ENCODE results near the gene SCFD2.

The SCFD2 gene

DNA sequence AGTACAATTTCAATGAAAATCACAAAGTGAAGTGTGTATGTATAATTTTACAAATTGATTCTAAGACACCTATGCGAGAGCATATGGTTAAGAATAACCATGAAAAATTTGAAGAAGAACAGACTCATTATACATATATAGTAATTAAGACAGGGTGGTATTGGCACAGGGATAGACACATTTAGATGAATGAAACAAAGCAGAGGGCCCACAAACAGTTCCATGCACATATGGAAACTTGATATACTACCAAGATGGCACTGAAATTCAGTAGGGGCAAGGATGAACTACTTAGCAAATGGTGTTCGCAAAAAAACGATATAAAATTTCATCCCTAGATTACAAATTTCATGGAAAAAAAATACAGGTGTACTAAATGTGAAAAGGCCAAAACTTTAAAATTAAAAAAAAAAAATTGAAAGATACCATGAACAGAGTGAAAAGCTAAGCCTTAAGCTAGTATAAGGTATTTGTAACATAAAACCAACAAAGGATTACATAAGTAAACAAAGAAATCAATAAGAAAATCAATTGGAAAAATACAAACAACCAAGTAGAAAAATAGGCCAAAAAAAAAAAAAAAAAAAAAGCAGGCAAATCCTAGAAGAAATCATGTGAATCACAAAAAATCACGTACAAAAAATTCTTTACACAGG, 418.3 kb downstream of the SCFD2 start:
- FAIRE-seq: no peak

DNA sequence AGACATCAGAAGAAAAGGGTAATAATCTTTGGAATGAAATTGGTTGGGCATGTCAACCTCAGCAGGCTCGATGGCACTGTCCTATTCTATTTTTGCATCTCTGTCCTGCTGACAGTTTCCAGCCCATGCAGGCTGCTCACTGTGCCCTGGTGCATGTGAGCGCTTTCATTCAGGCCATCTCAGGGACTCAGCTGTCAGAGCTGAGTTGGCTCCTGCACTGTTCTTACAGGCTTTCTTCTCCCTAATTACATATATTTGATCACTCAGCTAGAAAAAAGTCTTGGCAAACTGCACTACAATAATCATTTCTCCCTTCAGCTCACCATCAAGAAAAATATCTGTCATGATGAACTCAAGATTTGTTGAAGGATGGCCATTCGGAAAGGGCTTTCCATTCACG, 419.0 kb downstream of the SCFD2 start:
- no peak for FAIRE-seq

DNA sequence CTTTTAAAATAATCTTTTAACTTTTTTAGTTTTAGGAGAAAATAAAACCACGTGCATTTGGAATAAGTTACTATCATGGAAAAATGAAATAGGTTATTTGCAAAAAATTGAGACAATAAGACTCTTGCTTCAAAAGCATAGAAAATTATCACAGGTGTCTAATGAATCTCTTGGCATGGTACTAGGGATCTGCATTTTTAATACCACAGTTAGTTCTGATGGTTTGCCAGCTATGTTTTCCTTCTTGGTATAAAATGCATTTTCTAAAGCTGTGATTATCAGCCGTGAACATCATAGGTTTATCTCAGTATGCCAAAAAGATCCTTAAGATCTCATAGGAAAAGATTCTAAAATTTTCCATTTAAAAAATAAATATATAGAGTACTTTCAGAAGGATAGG, 419.9 kb downstream of the SCFD2 start:
- no peak for FAIRE-seq

DNA sequence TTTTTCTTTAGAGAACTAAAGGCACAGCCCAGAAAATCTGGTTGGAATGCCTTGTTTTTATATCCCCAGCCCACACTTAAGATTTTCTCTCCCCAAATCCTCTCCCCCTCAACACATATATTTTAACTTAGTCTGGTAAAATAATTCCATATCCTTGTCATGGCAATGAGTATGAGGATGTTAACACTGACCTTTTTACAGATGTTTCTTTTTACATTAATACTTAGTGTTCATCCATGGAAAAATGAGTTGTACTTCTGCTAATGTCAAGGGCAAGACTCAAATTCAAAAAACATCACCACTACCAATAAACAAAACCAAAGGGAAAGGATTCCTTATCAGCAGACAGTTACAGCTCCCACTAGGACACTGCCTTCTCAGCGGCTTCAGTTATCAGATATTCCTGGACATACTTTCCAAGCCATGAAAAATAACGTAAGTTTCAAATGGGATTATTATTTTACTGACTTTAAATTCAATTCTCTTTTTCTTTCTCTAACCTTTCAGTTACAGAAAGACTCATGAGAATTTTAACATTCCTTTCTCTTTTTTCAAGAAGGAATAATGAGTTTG, 420.4 kb downstream of the SCFD2 start:
- peak; percentile 40 for FAIRE-seq

DNA sequence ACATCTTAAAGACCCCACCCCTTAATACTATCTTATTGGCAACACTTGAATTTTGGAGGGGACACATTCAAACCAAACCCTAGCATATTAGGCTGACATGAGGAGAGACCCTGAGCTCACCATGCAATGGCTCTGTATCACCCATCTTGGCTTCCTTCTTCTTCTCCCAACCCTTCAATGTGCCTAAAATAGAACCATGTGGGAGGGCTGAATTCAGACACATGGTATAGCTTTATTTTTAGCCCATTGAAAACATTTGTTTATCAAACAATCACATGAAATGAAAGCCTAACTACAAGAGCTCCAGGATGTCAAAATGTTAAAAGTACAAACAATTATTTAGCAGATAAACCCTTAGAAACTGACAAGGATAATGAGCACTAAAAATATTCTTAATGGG, 422.2 kb downstream of the SCFD2 start:
- FAIRE-seq: no peak

DNA sequence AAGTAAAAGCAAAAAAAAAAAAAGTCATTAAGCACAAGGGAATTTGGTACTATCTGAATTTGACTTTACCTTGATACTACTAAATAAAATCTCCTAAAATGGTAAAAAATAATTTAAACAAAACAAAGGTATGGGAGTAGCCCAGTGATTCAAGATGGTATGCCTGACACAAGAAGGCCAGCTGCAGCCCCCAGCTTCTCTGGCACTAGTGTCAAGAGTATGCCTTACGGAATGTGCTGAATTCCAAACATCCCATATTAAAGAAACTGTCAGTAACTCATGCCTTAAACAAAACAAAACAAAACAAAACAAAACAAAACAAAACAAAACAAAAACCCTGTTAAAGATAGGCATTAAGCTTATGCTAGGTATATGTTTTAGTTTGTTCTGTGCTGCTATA, 422.9 kb downstream of the SCFD2 start:
- FAIRE-seq: no peak

DNA sequence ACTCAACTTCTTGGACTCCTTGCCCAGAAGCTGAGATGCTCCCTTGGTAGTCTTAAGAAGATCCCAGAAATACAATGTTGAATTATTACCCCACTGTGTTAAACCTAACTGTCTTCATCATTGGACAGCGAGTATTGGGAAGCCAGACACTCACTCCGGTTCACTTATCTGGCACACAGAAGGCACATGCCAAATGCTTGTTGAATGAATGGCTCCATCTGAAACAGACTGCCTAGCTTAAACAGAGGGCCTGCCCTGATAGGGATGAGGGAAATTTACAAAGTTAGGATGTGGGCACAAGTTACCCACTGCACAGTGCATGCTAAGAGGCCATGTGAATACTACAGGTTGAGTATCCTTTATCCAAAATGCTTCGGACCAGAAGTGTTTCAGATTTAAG, 424.4 kb downstream of the SCFD2 start:
- no peak for FAIRE-seq

DNA sequence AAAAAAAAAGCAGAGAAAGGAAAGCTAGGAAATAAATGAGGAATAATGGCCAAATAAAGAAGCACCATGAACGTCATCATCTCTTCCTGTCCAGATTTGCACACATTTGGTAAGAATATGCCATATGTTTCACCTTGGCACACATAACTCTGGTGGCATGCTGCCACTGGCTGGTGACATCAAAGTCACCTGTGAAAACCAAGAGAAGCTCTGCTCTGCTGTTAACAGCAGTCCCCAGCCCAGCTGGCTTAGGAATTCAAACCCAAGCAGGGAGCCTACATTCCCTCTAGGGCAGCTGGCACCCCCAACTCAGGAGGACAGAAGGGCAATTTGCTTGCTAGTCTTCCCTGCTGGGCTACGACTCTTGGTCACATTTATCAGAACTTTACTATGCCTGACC, 426.1 kb downstream of the SCFD2 start:
- FAIRE-seq: no peak

DNA sequence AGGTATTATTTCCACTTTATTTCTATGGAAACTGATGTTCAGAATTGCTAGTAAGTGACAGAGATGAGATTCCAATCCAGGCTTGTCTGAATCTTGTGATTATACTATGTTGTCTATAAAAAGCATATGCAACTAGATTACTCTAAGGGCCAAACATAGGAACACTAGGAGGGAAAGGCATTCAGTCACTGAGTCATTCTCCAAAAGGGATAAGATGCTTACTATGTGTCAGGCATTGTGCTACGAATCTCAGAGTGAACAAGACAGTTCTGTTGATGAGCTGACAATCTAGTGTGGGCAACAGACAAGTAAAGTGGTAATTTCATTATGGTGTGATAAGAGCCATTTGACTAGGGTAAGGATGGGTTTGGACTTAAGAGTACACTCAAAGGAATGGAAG, 426.5 kb downstream of the SCFD2 start:
- FAIRE-seq: no peak

DNA sequence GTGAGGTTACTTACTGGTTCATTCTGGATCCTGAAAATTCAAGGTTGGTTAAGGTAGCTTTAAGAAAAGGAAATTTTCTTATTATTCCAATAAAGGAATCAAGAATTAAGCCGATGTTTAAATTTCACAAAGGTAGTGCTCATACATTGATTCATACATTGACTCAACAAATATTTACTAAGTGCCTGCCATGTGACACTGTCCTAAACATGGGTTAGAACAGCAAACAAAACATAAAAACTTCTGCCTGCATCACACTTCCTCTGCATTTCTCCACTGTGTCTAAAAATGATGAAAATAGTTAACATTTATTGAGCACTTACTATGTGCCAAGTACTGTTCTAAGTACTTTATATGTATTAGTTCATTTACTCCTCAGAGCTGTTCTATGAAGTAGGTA, 428.0 kb downstream of the SCFD2 start:
- no peak for FAIRE-seq

DNA sequence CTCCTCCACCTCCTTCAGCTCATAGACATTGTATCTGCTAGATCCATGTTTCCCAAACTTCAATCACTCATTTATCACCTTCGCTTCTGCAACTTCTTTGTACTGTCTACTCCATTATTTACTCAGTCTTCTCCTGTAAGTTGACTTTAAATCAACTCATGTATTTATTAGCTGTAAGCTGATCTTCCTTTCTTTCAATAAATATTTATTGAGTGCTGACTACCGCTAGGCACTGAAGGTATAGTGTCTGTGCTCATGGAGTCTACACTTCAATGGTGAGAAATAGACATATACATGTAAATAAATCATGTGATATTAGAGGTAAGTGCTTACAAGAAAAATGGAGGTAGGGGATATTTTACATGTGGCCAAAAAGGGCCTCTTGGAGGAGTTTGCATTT, 429.1 kb downstream of the SCFD2 start:
- FAIRE-seq: no peak

DNA sequence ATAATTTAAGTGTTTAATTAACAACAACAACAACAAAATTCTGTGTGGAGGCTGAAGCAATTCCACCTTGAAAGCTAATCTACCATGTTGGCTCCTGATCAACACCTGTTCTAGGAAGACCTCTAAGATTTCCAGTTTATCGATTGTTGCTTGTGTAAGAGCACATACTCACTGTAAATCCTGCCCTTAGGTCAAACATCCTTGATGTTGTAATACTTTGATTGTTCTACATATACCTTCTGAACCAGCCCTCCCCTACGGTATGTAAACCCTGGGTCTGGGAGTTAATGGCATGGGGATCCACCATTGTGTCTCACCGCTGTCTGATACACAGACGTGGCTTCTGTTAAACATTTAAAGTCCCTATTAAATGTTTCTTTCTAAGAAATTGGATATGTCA, 430.5 kb downstream of the SCFD2 start:
- no peak for FAIRE-seq

DNA sequence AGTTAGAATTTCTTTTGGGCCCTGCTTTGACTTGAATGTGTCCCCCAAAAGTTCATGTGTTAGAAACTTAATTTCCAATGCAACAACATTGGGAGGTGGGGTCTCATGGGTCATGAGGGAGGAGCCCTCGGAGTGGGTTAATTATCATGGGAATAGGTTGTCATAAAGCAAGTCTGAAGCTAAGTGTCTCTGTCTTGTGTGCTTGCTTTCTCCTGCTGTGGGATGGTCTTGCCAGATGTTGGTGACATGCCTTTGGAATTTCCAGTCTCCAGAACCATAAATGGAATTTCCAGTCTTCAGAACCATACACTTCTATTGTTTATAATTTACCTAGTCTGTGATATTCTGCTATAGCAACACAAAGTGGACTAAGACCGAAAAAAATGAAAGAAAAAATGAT, 432.1 kb downstream of the SCFD2 start:
- FAIRE-seq: no peak

DNA sequence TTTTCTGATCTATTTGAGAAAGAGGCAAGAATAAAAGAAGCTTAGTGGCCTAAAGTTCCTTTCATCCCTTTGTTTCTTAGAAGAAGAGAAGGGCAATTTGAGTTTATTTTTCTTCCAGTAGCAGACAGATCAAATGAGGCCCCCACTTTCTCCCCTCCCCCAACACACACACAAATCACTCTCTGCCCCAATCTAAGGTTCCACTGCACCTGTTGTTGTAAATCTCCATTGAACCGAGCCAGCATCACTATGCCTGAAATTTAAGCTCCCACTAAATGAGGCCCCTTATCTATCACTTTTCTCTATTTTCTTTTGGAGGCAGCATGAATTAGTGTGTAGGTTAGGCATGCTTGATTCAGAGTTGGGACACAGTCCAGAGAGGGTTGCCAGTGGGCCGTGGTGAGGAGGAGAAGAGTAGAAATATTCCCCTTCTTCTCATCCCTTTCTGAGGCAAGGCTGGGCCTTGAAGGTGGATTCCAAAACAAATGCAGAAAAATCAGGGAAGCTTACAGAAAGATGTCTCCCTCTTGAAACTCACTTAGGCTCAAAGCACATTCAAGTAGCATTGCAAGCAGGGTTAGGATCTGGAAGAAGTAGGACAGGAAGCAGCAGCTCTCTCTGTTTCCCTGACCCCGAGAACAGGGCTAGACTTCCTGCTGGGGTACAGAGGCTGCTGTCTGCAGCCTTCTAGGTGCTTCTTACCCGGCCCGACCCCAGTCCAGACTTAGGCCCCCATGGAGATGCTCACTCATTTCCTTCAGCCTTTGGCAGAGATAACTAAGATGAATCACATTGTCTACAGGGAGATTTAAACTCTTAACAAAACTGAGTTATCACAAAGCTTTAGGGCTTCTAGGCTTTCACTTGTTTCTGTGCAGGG, 433.0 kb downstream of the SCFD2 start:
- no peak for FAIRE-seq

DNA sequence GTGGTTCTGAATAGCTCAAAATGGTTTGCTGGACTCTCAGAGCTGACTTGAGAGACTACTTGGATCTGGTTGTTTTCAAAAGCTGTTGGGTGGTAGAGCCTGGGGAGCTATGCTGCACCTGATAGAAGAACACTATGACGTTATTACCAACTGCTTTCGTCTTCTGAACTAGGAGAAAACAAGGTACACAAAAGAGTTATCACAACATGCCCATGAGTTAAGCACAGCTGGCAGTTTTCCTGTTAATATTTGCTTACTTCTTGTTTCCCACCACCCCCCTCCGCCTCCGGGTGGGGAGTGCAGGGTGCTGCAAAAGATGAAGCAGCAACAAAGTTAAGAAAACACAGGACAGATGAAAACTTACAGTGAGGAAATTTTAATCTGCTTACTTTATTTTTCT, 434.6 kb downstream of the SCFD2 start:
- FAIRE-seq: no peak

DNA sequence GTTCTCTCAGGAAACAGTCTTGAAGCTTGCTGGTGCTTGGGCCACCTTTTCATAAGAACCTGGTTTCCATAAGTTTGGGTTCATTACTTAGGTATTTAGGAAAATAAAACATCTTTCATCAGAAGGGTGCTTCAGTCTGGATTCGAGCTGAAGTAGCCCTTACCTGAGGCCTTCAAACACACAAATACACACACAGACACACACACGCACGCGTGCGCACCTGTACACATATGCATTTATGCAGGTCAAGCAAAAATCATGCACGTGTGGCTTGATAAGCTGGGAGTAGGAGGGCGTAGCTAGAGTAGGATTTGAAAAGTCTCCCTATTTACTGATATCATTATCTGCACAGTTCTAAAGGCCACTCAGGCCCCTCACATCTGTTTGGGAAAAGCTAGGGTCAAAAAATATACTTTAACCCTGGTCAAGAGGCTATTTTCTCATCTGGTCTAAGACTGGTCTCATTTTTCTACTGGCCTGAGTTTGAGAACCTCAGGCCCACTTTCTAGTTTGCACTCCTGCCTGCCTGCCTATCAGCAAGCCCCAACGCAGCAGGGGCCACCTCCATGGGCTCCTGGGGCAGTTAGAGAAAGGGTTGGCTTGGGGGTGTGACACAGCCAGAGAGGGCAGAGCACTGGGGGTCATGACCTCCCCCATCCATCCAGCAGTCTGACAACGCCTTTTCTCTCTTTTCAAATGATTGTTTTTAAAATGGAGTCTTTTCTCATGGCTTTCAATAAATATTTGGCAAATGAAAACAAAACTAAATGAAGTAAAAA, 439.5 kb downstream of the SCFD2 start:
- no peak for FAIRE-seq

DNA sequence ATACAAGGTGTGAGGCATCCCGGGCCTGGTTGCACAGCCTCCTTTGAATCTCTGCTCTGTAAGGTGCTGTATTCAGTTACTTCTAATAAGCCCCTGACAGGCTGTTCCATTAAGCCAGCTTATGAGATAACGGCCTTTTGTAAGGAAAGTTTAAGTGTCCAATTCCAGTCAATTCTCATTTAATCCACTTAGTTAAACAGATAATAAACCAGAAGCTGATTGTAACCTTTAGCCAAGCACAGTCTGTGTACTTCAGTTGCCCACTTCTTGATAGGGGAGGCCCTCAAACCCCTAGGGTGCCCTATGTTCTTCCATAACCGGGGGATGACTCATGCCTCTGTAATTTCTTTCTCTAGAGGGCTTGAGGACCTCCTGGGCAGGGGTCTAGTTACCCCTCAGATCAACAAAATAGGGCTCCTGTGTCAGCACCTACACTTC, 440.3 kb downstream of the SCFD2 start:
- no peak for FAIRE-seq

DNA sequence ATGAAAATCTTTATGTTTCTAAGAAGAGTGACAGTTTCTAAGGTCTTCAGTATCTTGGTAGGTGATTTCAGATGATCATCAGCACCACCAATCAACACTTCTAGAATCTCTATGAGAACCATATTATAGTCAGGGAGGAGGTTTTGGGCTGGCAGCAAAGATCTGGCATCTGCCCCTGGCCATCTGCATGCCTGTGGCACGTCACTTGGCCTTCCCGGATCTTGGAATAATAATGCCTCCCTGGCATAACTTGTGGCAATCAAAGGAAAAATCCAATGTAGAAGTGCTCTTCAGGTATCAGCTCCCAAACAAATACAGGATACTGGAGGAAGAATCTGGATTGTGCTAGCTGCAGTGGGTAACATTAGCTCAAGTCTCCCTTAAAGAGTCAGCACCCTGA, 446.4 kb downstream of the SCFD2 start:
- no peak for FAIRE-seq

DNA sequence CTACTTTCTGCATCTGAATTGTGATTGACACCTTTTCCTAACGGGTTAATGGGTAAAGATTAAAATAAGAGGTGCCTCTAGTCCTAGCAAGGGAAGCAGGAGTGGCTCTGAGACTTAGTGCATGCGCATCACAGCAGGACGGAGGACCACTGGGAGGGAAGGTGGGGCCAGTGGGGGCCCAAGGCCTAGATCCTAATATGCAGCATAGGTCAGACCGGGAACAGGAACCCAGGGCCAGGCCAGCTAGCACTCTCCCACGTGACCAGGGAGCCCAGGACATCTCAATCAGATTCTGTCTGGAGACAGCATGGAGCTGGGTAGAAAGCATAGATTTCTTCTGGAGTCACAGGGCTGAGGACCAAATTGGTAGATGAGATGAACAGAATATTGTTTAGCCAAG, 448.0 kb downstream of the SCFD2 start:
- no peak for FAIRE-seq

DNA sequence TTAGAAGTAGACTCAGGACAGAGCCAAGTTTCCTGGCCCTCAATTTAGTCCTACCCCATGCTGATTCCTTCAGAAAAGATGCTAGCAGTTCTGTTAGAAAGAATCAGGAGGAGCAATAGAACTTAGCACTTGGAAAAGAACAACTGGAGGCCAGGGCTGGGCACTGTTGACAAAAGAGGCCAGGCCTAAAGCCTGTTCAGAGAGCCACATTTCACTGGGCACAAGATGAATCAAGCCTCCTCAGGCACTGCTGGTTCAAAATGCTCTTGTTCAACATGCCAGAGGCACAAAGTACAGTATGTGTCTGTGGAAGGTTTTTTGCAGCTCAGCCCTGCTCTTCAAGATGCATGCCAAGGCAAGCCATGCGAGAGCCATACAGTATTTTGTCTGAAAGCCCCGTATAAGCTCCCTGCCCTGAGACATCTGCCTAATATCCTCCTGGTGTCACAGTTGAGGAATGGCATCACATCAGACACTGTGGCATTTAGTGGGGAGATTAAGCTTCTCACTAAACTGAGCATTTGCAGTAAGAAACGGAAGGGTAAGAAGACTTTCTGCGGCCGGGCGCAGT, 450.0 kb downstream of the SCFD2 start:
- FAIRE-seq: no peak

DNA sequence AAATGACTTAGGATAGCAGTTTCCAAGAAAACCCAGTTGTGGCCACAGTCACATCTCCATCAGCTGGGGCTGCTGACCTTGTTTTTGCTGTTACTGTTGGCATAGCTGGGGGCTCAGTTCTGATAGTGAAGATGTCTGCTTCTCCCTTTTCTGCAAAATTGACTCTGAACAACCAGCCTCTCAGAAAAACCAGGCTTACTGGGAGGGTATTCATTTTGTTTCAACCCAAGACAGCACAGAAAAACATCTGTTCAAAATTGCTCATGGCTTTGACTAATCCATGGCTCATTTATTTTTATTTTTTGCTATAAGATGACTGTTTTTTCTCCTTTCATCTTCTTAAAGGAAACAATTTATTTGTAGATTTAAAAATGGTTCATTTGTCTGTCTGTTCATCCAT, 450.7 kb downstream of the SCFD2 start:
- no peak for FAIRE-seq

DNA sequence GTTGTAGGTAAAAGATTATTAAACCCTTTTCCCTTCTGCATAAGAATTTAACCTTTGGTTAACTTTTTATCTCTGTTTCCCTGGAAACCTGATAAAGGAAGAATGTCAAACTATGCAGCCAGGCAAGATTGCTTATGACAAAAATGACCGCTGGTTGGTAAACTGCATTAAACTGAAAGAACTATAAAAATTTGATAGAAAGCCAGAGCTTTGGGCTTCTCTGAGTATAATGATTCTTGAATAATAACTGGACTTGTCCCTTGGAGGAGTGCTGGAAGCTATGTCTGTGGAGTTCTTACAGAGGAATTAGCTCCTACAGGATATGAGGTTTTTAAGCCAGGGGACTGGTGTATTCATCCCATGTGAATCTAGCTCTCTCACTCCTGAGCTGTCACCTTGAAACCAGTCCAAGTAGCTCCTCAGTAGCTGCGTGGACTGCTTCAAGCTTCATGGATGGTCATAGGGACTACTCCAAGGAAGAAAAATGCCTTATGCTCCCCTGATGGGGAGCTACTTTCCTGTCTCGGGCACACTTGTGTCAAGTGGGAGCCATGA, 451.7 kb downstream of the SCFD2 start:
- no peak for FAIRE-seq

DNA sequence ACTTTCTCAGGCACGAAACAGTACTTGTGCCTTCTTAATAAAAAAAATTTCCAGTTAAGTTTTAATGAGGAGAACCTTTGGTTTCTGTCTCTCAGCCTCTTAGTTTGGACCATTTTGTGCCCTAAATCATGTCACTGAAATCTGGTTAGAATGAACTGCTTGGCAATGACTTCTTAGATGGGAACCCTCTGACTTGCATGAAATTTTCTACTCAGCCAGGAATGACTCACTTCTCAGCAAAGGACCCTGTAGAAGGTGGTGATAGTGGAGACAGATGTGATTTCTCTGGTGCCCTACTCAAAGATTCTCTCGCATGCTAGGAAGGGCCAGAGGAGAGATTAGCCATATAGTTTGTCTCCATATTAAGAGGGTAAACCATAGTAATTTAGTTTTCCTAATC, 453.3 kb downstream of the SCFD2 start:
- no peak for FAIRE-seq
